Measurements from ENCODE around the gene FGF14. TPM values are rescaled to one million over a fixed set of nuclear protein-coding genes. Genes with fewer than 3 reads are reported as not detected.
"Not testable (repeated sequence)": the region's sequence is repeated elsewhere in the genome, so short reads cannot be mapped to it uniquely, and the experiment has no call there.

FGF14 gene
- total RNA-seq, 2 donors from 2014 or later = under 0.01 to 0.28 TPM

GRCh38 chr13:102122147-102122546 is 279.7 kb downstream of the FGF14 start:
- Histone ChIP-seq H3K9me3 (no peaks in the 10 kb centered on the region), H3K27ac (no peak overlapping the region), H3K36me3 (no peaks in the 10 kb centered on the region), H3K27me3 (replicated peaks; ENCODE audit: insufficient read depth) (no peaks in the 10 kb centered on the region), H3K4me3 (no peak overlapping the region), H3K4me1 (replicated peaks) (no peaks in the 10 kb centered on the region)
- 75% methylated on average over 4 of the region's 4 CpGs for WGBS
- DNase-seq (ENCODE audit: low spot score) = no peak
- intact Hi-C loops (cut with DNase I) = no loop called here
- TF ChIP-seq CTCF (IDR thresholded peaks at IDR 0.05) (no peak), POLR2A (IDR thresholded peaks at IDR 0.05) (no peak), POLR2AphosphoS5 (IDR thresholded peaks at IDR 0.05) (no peak)

DNA sequence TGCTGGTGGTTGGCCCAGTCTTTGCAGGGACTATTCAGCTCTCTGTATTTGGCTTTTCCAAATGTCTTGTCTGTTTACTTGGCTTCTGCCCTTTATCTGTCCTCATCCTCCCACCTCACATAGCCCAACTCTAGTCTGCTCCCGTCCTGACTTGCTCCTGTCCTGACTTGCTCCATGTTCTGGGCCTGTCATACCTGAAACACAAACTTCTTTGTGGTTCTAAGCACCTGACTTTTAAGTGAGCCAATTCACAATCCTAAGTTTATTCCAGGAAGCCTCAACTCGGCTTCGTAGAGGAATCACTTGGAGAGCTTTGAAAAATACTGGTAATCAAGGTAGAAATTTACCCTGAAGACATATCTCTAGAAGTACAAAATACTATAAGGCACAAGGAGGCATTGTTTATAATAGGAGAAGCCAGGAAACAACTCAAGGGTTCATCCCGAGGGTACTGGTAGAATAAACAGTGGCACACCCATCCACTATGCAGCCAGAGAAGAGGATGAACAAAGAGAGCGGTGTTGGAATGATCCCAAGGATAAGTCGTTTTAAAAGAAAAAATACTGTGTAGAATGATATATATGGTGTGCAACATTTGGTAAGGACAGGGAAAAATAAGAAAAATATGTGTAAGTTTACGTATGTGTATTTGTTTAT is 284.5 kb downstream of the FGF14 start:
- Histone ChIP-seq H3K27me3 (replicated peaks; ENCODE audit: insufficient read depth) (no peaks in the 10 kb centered on the region), H3K27ac (peak overlapping the region in 1 of 2 donors; percentile 40), H3K4me3 (no peak overlapping the region), H3K4me1 (replicated peaks) (no peaks in the 10 kb centered on the region), H3K9me3 (no peaks in the 10 kb centered on the region), H3K36me3 (no peaks in the 10 kb centered on the region)
- intact Hi-C loops (cut with DNase I) = no loop called here
- DNase-seq (ENCODE audit: low spot score) = peak; percentile 54
- 30% methylated on average over 7 of the region's 7 CpGs for WGBS
- TF ChIP-seq CTCF (IDR thresholded peaks at IDR 0.05) = no peak
- TF ChIP-seq POLR2AphosphoS5 (IDR thresholded peaks at IDR 0.05) = peak; percentile 52
- no peak for TF ChIP-seq POLR2A (IDR thresholded peaks at IDR 0.05)

GRCh38 chr13:102103469-102103868 is 298.4 kb downstream of the FGF14 start:
- no peak for TF ChIP-seq CTCF (IDR thresholded peaks at IDR 0.05)
- TF ChIP-seq POLR2AphosphoS5 (IDR thresholded peaks at IDR 0.05) = no peak
- TF ChIP-seq POLR2A (IDR thresholded peaks at IDR 0.05) = no peak
- DNase-seq (ENCODE audit: low spot score) = no peak
- Histone ChIP-seq H3K27ac (no peak overlapping the region), H3K27me3 (replicated peaks; ENCODE audit: insufficient read depth) (no peaks in the 10 kb centered on the region), H3K9me3 (no peaks in the 10 kb centered on the region), H3K36me3 (no peaks in the 10 kb centered on the region), H3K4me3 (no peak overlapping the region), H3K4me1 (replicated peaks) (no peaks in the 10 kb centered on the region)
- 76% methylated on average over 3 of the region's 3 CpGs for WGBS
- intact Hi-C loops (cut with DNase I) = no loop called here

DNA sequence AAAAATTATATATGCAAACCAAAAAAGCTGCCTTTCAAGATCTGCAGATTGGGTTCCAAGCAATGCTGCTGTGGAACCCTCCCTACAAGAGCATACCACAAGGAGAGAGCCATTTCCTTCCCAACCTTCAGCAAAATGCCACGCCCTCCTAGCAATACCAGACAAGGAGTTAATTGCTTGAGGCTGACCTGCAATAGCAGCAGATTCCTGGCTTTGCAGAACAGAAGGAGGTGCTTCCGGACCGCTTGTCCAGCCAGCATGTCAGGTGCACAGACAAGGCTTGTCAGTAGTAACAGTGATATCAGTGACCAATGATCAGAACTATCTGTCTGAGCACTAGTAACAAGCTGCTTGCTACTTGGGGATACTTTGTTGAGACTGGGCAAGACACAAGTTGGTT is 301.6 kb downstream of the FGF14 start:
- H3K9me3 ChIP-seq = no peaks in the 10 kb centered on the region
- DNase-seq (ENCODE audit: low spot score) = no peak
- TF ChIP-seq POLR2A (IDR thresholded peaks at IDR 0.05) = no peak
- no peak for TF ChIP-seq CTCF (IDR thresholded peaks at IDR 0.05)
- TF ChIP-seq POLR2AphosphoS5 (IDR thresholded peaks at IDR 0.05) = no peak
- no peak overlapping the region for H3K4me3 ChIP-seq
- WGBS = 84% methylated on average over 3 of the region's 3 CpGs
- no peaks in the 10 kb centered on the region for H3K27me3 ChIP-seq (replicated peaks; ENCODE audit: insufficient read depth)
- no peaks in the 10 kb centered on the region for H3K4me1 ChIP-seq (replicated peaks)
- no peaks in the 10 kb centered on the region for H3K36me3 ChIP-seq
- H3K27ac ChIP-seq = no peak overlapping the region
- intact Hi-C loops (cut with DNase I) = no loop called here

GRCh38 chr13:102097708-102098107 is 304.1 kb downstream of the FGF14 start:
- H3K36me3 ChIP-seq = no peaks in the 10 kb centered on the region
- WGBS = 28% methylated on average over 5 of the region's 5 CpGs
- intact Hi-C loops (cut with DNase I) = no loop called here

DNA sequence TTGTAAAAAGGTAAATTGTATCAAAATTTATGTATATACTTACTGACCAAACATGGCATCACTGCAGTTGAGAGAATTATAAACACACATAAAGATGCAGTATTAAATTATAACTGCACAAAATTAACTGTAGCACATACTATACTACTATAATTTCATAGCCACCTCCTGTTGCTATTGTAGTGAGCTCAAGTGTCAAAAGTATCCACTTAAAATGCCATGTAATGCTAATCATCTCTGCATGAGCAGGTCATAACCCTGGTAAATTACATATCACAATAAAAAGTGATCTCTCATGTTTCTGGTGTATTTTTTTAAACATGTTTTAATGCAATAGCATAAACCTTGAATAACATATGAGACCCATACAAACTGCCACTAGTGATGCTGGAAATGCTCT is 308.6 kb downstream of the FGF14 start:
- H3K27ac ChIP-seq; DNase-seq (ENCODE audit: low spot score); H3K4me1 ChIP-seq (replicated peaks); intact Hi-C loops (cut with DNase I); H3K36me3 ChIP-seq; H3K9me3 ChIP-seq; H3K27me3 ChIP-seq (replicated peaks; ENCODE audit: insufficient read depth); H3K4me3 ChIP-seq: not testable (repeated sequence)

More at GRCh38 chr13:102097708-102098107, 304.1 kb downstream of the FGF14 start:
- Histone ChIP-seq H3K27me3 (replicated peaks; ENCODE audit: insufficient read depth) (no peaks in the 10 kb centered on the region), H3K9me3 (no peaks in the 10 kb centered on the region), H3K4me1 (replicated peaks) (no peaks in the 10 kb centered on the region), H3K4me3 (no peak overlapping the region), H3K27ac (no peak overlapping the region)
- DNase-seq (ENCODE audit: low spot score) = no peak
- TF ChIP-seq POLR2A (IDR thresholded peaks at IDR 0.05) (no peak), POLR2AphosphoS5 (IDR thresholded peaks at IDR 0.05) (no peak), CTCF (IDR thresholded peaks at IDR 0.05) (no peak)
